CD14-positive monocyte (primary cell): ENCODE results near the gene PCDH1. TPM values are rescaled to one million over a fixed set of nuclear protein-coding genes. Genes with fewer than 3 reads are reported as not detected.

Source experiments
- DNase-seq, 3 donors: peaks; one replicate each; pipeline ENCODE4 v3.0.0-alpha.2; 2011 to 2022
- H2AFZ ChIP-seq: 2 replicates; pipeline ENCODE4 v1.6.0; 2012; ENCODE audit warnings: mild to moderate bottlenecking, low read depth, low read length, inconsistent platforms; ENCODE audit not compliant: insufficient read depth, poor library complexity, severe bottlenecking
- H3K27ac ChIP-seq, 2 donors: 1 replicate in 1 of 2; 2 replicates in 1 of 2; pipeline ENCODE4 v1.5.1; 2012 to 2013; ENCODE audit warnings: low read length in 2 of 2, control low read depth in 1 of 2, inconsistent platforms in 1 of 2, low read depth in 1 of 2, mild to moderate bottlenecking in 1 of 2
- H3K27me3 ChIP-seq, 2 donors: one replicate each; pipeline versions ENCODE4 v1.6.0 to v1.6.1; 2011 to 2013; ENCODE audit warnings: low read length in 2 of 2; ENCODE audit not compliant: control insufficient read depth in 2 of 2, insufficient read depth in 2 of 2
- H3K36me3 ChIP-seq, 2 donors: replicated peaks in 1 of 2; 1 replicate in 1 of 2; 2 replicates in 1 of 2; pipeline versions ENCODE4 v1.5.1 to v1.6.1; 2012 to 2013; ENCODE audit warnings: low read length in 2 of 2, control low read depth in 1 of 2, inconsistent platforms in 1 of 2, mild to moderate bottlenecking in 1 of 2; ENCODE audit not compliant: insufficient read depth in 2 of 2, control insufficient read depth in 1 of 2
- H3K4me1 ChIP-seq, 2 donors: 1 replicate in 1 of 2; 2 replicates in 1 of 2; pipeline versions ENCODE4 v1.5.1 to v1.6.1; 2012 to 2013; ENCODE audit warnings: low read length in 2 of 2, control low read depth in 1 of 2, inconsistent platforms in 1 of 2, mild to moderate bottlenecking in 1 of 2, moderate library complexity in 1 of 2; ENCODE audit not compliant: insufficient read depth in 2 of 2, control insufficient read depth in 1 of 2
- H3K4me2 ChIP-seq: replicated peaks from 2 replicates; pipeline ENCODE3; 2012; ENCODE audit warnings: low read length, moderate library complexity, mild to moderate bottlenecking; ENCODE audit not compliant: poor library complexity, severe bottlenecking; ENCODE audit errors: extremely low read depth
- H3K4me3 ChIP-seq, 3 experiments: fragments of 200-600 bp in 1 of 3; sonication (generic) in 1 of 3; replicated peaks in 1 of 3; 1 replicate in 2 of 3; 2 replicates in 1 of 3; pipeline ENCODE4 v1.5.1; 2011 to 2013; ENCODE audit warnings: low read length in 3 of 3, mild to moderate bottlenecking in 3 of 3, control low read depth in 2 of 3, low read depth in 2 of 3, inconsistent platforms in 1 of 3, moderate library complexity in 1 of 3
- H3K79me2 ChIP-seq: 2 replicates; pipeline ENCODE4 v1.6.0; 2012; ENCODE audit warnings: mild to moderate bottlenecking, control low read depth, inconsistent platforms, low read length, moderate library complexity; ENCODE audit not compliant: insufficient read depth
- H3K9ac ChIP-seq: 2 replicates; pipeline ENCODE4 v1.6.0; 2017; ENCODE audit warnings: low read length, mild to moderate bottlenecking; ENCODE audit not compliant: insufficient read depth, poor library complexity, severe bottlenecking
- H3K9me3 ChIP-seq, 2 donors: replicated peaks in 1 of 2; 1 replicate in 1 of 2; 2 replicates in 1 of 2; pipeline versions ENCODE4 v1.5.1 to v1.6.1; 2012 to 2013; ENCODE audit warnings: low read length in 2 of 2, control low read depth in 1 of 2; ENCODE audit not compliant: control insufficient read depth in 1 of 2, insufficient read depth in 1 of 2
- H4K20me1 ChIP-seq: 2 replicates; pipeline ENCODE4 v1.6.0; 2012; ENCODE audit warnings: mild to moderate bottlenecking, low read length, control low read depth, moderate library complexity; ENCODE audit not compliant: insufficient read depth
- H3K27ac Mint-ChIP-seq, 7 donors: one replicate each; pipeline ENCODE4 v1.8.0; 2020; ENCODE audit warnings: mild to moderate bottlenecking in 7 of 7, mixed read lengths in 7 of 7, moderate library complexity in 6 of 7, inconsistent platforms in 2 of 7
- H3K27me3 Mint-ChIP-seq, 3 donors: one replicate each; pipeline ENCODE4 v1.8.0; 2021 to 2022; ENCODE audit warnings: low read depth in 3 of 3, mild to moderate bottlenecking in 3 of 3, mixed read lengths in 3 of 3, moderate library complexity in 3 of 3, inconsistent platforms in 1 of 3
- H3K36me3 Mint-ChIP-seq, 2 donors: one replicate each; pipeline ENCODE4 v1.8.0; 2020; ENCODE audit warnings: mixed read lengths in 2 of 2, inconsistent platforms in 1 of 2, mild to moderate bottlenecking in 1 of 2
- H3K4me1 Mint-ChIP-seq: one replicate; pipeline ENCODE4 v1.8.0; 2020; ENCODE audit warnings: mild to moderate bottlenecking, mixed read lengths
- H3K4me3 Mint-ChIP-seq, 2 donors: one replicate each; pipeline ENCODE4 v1.8.0; 2020; ENCODE audit warnings: mild to moderate bottlenecking in 2 of 2, mixed read lengths in 2 of 2, moderate library complexity in 1 of 2
- H3K9me3 Mint-ChIP-seq, 7 donors: one replicate each; pipeline ENCODE4 v1.8.0; 2020 to 2022; ENCODE audit warnings: mixed read lengths in 7 of 7, mild to moderate bottlenecking in 6 of 7, moderate library complexity in 6 of 7, inconsistent platforms in 2 of 7
- WGBS: methylation state at CpG from one replicate; pipeline ENCODE4 v1.1.5; 2013; ENCODE audit warnings: missing lambda C conversion rate; ENCODE audit not compliant: insufficient coverage; 5-methylcytosine and 5-hydroxymethylcytosine counted together
- intact Hi-C, 2 donors: fragments of 100-400 bp; cut with micrococcal nuclease; formaldehyde crosslinking; loops; one replicate each; pipeline versions ENCODE4 v1.15.0 to v1.15.1; 2023
- polyA plus RNA-seq, 3 donors: library from polyadenylated mRNA; depleted of rRNA in 1 of 3; unstranded in 2 of 3; stranded (reverse) in 1 of 3; fragments of 300-500 nt in 2 of 3; fragments of >200 nt in 1 of 3; fragmentation: Illumina TruSeq in 2 of 3; gene quantifications; 1 replicate in 2 of 3; 2 replicates in 1 of 3; pipeline ENCODE4 v1.2.3, GENCODE V29; 2012 to 2021
- TF ChIP-seq, protein P1 (sequence below): fragments of 200-600 bp; IDR thresholded peaks from one replicate; pipeline ENCODE4 v1.8.0; 2022; ENCODE audit warnings: antibody characterized with exemption, mild to moderate bottlenecking

Gene PCDH1
- polyA plus RNA-seq, 3 donors, result not detected

DNA sequence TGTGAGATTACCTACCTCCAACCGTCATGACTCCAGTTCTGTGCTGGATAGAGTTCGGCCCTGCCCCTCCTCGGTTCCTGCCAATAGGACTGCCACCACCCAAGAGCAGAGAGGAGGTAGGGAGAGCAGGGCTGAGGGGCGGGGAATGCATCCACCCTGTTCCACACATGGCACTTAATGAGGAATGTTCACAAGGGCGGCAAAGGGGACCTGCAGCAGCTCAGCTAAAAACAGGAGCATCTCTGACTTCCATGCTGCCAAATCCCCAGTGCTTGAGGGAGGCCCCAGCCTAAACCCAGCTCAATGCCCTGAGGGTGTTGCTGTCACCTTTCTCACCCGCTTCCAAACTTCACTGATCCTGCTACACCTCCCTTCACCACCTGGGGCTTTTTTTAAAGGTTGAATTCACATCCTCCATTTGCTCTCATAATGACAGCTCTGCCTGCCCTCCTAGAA is 37.7 kb upstream of the PCDH1 start:
- Histone ChIP-seq H3K79me2 (no peaks in the 10 kb centered on the region), H3K27me3 (peaks cover 9 to 17% of the 10 kb centered on the region in 2 donors), H3K4me3 (no peak overlapping the region), H3K9ac (no peak overlapping the region), H3K9me3 (no peaks in the 10 kb centered on the region), H3K4me1 (peaks cover 17 to 19% of the 10 kb centered on the region in 2 donors), H3K27ac (no peak overlapping the region), H3K36me3 (no peaks in the 10 kb centered on the region), H3K4me2 (no peak overlapping the region), H4K20me1 (no peaks in the 10 kb centered on the region), H2AFZ (no peak overlapping the region)
- peaks cover 3% of the 10 kb centered on the region in 2 donors for H3K36me3 Mint-ChIP-seq
- 100% methylated on average over 1 of the region's 6 CpGs for WGBS
- TF ChIP-seq, protein P1, sequence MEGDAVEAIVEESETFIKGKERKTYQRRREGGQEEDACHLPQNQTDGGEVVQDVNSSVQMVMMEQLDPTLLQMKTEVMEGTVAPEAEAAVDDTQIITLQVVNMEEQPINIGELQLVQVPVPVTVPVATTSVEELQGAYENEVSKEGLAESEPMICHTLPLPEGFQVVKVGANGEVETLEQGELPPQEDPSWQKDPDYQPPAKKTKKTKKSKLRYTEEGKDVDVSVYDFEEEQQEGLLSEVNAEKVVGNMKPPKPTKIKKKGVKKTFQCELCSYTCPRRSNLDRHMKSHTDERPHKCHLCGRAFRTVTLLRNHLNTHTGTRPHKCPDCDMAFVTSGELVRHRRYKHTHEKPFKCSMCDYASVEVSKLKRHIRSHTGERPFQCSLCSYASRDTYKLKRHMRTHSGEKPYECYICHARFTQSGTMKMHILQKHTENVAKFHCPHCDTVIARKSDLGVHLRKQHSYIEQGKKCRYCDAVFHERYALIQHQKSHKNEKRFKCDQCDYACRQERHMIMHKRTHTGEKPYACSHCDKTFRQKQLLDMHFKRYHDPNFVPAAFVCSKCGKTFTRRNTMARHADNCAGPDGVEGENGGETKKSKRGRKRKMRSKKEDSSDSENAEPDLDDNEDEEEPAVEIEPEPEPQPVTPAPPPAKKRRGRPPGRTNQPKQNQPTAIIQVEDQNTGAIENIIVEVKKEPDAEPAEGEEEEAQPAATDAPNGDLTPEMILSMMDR, result no peak
- H3K9me3 Mint-ChIP-seq, result no peaks in the 10 kb centered on the region
- H3K4me3 Mint-ChIP-seq, result no peak overlapping the region
- no peak for DNase-seq
- peak overlapping the region in 1 of 7 donors; percentile 14 for H3K27ac Mint-ChIP-seq
- peaks cover 23% of the 10 kb centered on the region for H3K4me1 Mint-ChIP-seq
- intact Hi-C loops, result no loop called here
- peaks cover 15 to 27% (median 18%) of the 10 kb centered on the region in 3 donors for H3K27me3 Mint-ChIP-seq

DNA sequence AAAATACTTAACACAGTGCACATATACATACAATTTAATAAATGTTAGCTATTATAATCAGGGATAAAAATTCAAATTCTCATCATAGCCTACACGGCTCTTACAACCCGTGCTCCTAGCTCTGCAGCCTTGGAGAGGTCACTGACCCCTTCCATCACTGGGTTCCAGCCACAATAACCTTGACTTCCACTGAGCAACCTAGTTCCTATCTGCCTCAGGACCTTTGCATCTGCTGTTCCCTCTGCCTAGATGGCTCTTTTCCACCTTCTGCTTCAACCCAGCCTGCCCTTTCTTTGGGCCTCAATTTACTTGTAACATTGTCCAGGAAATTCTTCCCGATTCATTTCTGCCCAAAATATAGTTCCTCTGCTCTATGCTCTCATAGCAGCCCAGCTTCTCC is 36.6 kb upstream of the PCDH1 start:
- Mint-ChIP-seq H3K4me3 (no peak overlapping the region), H3K27ac (peak overlapping the region in 2 of 7 donors; percentile 13 to 59), H3K27me3 (peaks cover 15 to 27% (median 18%) of the 10 kb centered on the region in 3 donors), H3K36me3 (peaks cover 3% of the 10 kb centered on the region in 2 donors), H3K4me1 (peaks cover 23% of the 10 kb centered on the region), H3K9me3 (no peaks in the 10 kb centered on the region)
- H3K4me2 ChIP-seq, result peak overlapping the region; percentile 76
- no peak overlapping the region for H3K4me3 ChIP-seq
- no peak overlapping the region for H2AFZ ChIP-seq
- H3K79me2 ChIP-seq, result no peaks in the 10 kb centered on the region
- intact Hi-C loops, result no loop called here
- TF ChIP-seq, protein P1, result no peak
- no peaks in the 10 kb centered on the region for H4K20me1 ChIP-seq
- H3K9ac ChIP-seq, result no peak overlapping the region
- DNase-seq, result no peak
- H3K27me3 ChIP-seq, result peaks cover 9 to 17% of the 10 kb centered on the region in 2 donors
- peaks cover 17 to 19% of the 10 kb centered on the region in 2 donors for H3K4me1 ChIP-seq
- no peak overlapping the region for H3K27ac ChIP-seq
- no peaks in the 10 kb centered on the region for H3K36me3 ChIP-seq
- 100% methylated on average over 2 of the region's 3 CpGs for WGBS
- no peaks in the 10 kb centered on the region for H3K9me3 ChIP-seq
